D721Med (cell line): ENCODE results near the gene FYN.

Experiments used
- DNase-seq: peaks from one replicate; pipeline ENCODE4 v3.0.0; 2011; ENCODE audit warnings: low spot score; ENCODE audit not compliant: insufficient read length
- FAIRE-seq: peaks from 2 replicates; lab custom pipeline; 2011; peaks lifted over from hg19 to GRCh38; lab: Jason Lieb, UNC
- TF ChIP-seq, protein P1 (sequence below): IDR thresholded peaks from 2 replicates; pipeline ENCODE4 v1.5.1; 2012; ENCODE audit warnings: mild to moderate bottlenecking, control low read depth; ENCODE audit not compliant: insufficient read depth; ENCODE audit errors: missing control alignments

The FYN gene

DNA sequence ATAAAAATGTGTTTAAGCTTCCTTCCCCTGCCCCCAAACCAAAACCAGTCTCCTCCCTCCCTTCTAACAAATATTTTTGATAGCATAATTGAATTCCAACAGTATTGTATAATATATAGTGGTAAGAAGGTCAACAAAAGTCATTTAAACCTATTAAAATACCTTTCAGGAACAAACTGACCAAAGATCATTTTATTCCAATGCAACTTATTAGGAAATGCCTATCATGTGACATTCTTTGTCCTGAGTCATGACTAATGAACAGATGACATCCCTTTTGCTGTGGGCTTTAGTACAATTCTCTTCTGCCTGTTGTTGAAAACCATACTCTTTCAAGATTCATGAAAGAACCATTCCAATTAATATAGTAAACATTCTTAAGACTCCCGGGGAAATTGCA, 216.1 kb downstream of the FYN start:
- DNase-seq (no peak), FAIRE-seq (no peak)
- TF ChIP-seq, protein P1, sequence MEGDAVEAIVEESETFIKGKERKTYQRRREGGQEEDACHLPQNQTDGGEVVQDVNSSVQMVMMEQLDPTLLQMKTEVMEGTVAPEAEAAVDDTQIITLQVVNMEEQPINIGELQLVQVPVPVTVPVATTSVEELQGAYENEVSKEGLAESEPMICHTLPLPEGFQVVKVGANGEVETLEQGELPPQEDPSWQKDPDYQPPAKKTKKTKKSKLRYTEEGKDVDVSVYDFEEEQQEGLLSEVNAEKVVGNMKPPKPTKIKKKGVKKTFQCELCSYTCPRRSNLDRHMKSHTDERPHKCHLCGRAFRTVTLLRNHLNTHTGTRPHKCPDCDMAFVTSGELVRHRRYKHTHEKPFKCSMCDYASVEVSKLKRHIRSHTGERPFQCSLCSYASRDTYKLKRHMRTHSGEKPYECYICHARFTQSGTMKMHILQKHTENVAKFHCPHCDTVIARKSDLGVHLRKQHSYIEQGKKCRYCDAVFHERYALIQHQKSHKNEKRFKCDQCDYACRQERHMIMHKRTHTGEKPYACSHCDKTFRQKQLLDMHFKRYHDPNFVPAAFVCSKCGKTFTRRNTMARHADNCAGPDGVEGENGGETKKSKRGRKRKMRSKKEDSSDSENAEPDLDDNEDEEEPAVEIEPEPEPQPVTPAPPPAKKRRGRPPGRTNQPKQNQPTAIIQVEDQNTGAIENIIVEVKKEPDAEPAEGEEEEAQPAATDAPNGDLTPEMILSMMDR = no peak

DNA sequence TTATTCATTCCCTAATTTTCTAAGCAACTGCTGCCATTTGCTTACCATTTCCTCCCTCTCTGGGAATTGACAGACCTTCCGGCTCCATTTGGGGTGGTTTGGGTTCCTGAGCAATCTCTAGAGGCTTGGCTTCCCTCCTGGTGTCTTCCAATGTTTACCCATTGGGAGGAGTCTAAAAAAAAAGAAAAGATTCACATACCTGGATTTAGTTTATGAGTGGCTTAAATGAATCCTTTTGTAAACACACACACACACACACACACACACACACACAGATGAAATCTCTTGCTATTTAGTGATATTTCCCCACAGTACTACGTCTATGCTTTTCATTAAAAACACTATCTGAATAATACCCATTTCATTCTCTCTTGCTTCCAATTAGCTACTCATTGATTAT, 219.3 kb downstream of the FYN start:
- FAIRE-seq (no peak), DNase-seq (no peak)
- TF ChIP-seq, protein P1 = no peak

DNA sequence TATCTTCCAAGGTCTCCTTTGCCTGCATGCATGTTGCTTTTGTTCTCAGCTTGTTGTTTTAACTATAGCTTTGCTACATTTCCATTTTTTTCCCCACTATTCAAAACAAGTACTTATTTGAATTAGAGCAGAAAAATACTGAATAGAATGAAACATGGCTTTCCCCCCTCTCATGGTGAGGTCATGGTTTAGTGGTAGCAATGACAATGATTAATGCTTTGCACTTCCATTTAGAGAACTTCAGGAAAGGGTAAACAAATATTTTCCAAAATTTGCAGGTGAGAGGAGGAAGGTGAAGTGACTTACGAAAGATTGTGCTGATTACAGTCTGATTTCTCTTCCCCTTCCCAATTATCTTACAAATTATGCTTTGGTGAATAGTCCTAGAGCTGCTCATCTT, 219.8 kb downstream of the FYN start:
- DNase-seq (no peak), FAIRE-seq (no peak)
- TF ChIP-seq, protein P1 = no peak

DNA sequence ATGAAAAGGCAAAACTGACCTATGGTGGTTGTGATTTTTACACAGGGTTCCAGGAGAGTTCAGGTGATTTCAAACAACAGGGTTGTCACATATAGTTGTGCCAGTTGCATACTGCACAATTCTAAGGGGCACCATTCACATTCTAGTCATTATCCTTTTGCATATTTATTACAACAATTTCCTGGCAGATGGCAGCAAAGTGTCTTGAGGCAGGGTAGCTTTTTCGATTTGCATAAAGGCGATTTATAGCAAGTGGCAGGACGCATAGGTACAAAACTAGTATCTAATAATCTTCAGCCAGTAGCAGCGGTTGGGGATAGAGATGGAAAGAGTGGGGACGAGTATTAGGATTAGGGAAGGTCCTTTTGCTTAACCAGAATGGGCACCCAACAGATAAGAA, 221.1 kb downstream of the FYN start:
- no peak for FAIRE-seq

DNA sequence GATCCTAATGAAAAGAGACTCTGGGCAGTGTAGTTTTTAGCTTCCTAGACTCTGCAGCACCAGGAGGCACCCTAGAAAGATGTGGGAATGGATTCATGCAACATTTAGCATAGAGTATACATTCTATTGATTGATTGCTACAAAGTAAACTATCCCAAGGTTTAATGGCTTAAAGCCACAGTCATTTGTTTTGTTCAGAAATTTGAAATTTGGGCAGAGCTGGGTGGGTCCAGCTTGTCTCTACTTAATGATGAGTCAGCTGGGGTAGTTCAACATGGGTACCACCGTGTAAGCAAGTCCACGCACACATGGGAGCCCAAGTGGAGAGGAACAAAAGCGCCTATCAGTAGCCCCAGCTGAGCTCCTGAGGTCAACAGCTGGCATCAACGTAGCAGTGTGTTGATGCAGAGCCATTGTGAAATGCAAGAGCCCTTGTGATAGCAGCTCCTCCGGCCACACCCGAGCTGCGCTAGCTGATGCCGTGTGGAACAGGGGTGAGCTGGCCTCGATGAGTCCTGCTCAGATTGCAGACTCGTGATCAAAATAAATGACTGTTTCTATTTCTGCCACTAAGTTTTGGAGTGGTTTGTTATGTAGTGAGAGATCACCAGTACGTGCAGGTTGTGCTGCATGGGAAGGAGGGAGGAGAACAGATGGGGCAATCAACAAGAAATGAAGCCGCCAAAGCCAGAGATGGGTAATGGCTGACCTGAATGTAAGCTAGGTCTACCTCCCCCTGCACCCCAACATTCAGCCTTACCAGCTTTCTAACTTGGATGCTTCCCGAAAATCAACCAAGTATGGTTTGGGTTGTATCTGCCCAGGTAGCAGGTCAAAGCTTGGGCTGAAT, 221.8 kb downstream of the FYN start:
- DNase-seq (no peak), FAIRE-seq (no peak)
- TF ChIP-seq, protein P1 = no peak

More for the DNA sequence above, 221.1 kb downstream of the FYN start:
- TF ChIP-seq, protein P1 = no peak
- no peak for DNase-seq

DNA sequence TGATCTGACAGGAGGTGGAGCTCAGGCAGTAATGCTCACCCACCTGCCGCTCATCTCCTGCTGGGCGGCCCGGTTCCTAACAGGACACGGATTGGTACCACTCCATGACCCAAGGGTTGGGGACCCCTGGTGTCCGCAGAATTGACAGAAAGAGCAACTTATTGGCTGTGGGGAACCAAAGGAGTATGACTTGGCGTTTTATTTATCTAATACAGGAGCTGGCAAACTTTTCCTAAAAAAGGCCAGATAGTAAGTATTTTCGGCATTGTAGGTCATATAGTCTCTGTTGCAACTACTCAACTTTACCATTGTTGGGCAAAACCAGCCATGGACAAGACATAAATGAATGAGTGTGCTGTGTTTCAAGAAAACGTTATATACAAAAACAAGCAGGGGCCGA, 223.2 kb downstream of the FYN start:
- TF ChIP-seq, protein P1 = no peak
- no peak for FAIRE-seq
- no peak for DNase-seq

DNA sequence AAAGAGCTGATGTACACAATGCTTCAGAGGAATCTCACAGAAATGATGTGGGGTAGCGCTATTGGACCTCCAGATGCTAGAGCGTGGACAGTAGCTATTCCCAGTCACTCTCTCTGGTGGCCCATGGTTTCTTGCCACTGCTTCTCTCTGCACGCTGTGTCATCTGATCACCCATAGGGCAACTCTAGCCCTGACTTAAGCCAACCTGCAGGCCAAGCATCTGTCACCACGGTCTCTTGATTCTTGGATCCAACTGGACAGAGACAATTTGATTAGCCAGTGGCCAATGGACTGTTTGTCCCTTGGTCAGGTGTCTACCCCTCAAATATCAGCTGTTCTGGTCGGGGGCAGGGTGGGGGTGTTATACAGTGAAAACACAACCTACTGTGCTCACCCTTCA, 225.2 kb downstream of the FYN start:
- DNase-seq = no peak
- TF ChIP-seq, protein P1 = no peak
- FAIRE-seq = no peak
